Sigmoid colon (tissue), 4 donors: ENCODE data around the gene BPIFB2.

Experiments used
- CTCF ChIP-seq, 4 experiments: fragments of 450-650 bp in 3 of 4; fragments of 200-600 bp in 1 of 4; IDR thresholded peaks; one replicate each; pipeline ENCODE4 v1.5.1; 2016 to 2019; ENCODE audit warnings: antibody characterized with exemption in 4 of 4, mild to moderate bottlenecking in 3 of 4, moderate library complexity in 2 of 4
- POLR2A ChIP-seq, 2 donors: fragments of 450-650 bp; IDR thresholded peaks; one replicate each; pipeline ENCODE4 v1.6.1; 2016; ENCODE audit warnings: antibody characterized with exemption in 2 of 2, mild to moderate bottlenecking in 2 of 2, moderate library complexity in 2 of 2
- POLR2AphosphoS5 ChIP-seq, 4 donors: sonication (generic); formaldehyde crosslinking; IDR thresholded peaks; one replicate each; pipeline ENCODE4 v1.6.1; 2017; ENCODE audit warnings: antibody characterized with exemption in 4 of 4

GRCh38 chr20:32965115-32965514 is 42.4 kb upstream of the BPIFB2 start:
- TF ChIP-seq POLR2A (IDR thresholded peaks at IDR 0.05) (no peak), CTCF (IDR thresholded peaks at IDR 0.05) (no peak), POLR2AphosphoS5 (IDR thresholded peaks at IDR 0.05) (no peak)
